Choroid plexus epithelial cell (primary cell): ENCODE data around the gene NRXN2.

Experiments
- DNase-seq: peaks from one replicate; pipeline ENCODE4 v3.0.0-alpha.2; 2010; ENCODE audit warnings: low read depth
- H3K4me3 ChIP-seq: 2 replicates; pipeline ENCODE4 v1.5.1; 2011; ENCODE audit warnings: low read depth, mild to moderate bottlenecking, control low read depth, low read length, moderate library complexity
- TF ChIP-seq, protein P1 (sequence below): conservative IDR thresholded peaks from 2 replicates; pipeline ENCODE4 v1.5.1; 2011; ENCODE audit warnings: low read depth, mild to moderate bottlenecking, control low read depth, inconsistent platforms, low read length, moderate library complexity

NRXN2 gene

GRCh38 chr11:64586366-64586765, 136.6 kb downstream of the NRXN2 start:
- no peak overlapping the region for H3K4me3 ChIP-seq
- TF ChIP-seq, protein P1, sequence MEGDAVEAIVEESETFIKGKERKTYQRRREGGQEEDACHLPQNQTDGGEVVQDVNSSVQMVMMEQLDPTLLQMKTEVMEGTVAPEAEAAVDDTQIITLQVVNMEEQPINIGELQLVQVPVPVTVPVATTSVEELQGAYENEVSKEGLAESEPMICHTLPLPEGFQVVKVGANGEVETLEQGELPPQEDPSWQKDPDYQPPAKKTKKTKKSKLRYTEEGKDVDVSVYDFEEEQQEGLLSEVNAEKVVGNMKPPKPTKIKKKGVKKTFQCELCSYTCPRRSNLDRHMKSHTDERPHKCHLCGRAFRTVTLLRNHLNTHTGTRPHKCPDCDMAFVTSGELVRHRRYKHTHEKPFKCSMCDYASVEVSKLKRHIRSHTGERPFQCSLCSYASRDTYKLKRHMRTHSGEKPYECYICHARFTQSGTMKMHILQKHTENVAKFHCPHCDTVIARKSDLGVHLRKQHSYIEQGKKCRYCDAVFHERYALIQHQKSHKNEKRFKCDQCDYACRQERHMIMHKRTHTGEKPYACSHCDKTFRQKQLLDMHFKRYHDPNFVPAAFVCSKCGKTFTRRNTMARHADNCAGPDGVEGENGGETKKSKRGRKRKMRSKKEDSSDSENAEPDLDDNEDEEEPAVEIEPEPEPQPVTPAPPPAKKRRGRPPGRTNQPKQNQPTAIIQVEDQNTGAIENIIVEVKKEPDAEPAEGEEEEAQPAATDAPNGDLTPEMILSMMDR: no peak
- DNase-seq: no peak

GRCh38 chr11:64585150-64585549, 137.8 kb downstream of the NRXN2 start:
- H3K4me3 ChIP-seq: no peak overlapping the region
- TF ChIP-seq, protein P1: no peak
- DNase-seq: no peak

GRCh38 chr11:64583296-64584262, 139.4 kb downstream of the NRXN2 start:
- DNase-seq: no peak
- TF ChIP-seq, protein P1: no peak
- no peak overlapping the region for H3K4me3 ChIP-seq

GRCh38 chr11:64582885-64583284, 140.1 kb downstream of the NRXN2 start:
- no peak for DNase-seq
- TF ChIP-seq, protein P1: no peak
- no peak overlapping the region for H3K4me3 ChIP-seq

DNA sequence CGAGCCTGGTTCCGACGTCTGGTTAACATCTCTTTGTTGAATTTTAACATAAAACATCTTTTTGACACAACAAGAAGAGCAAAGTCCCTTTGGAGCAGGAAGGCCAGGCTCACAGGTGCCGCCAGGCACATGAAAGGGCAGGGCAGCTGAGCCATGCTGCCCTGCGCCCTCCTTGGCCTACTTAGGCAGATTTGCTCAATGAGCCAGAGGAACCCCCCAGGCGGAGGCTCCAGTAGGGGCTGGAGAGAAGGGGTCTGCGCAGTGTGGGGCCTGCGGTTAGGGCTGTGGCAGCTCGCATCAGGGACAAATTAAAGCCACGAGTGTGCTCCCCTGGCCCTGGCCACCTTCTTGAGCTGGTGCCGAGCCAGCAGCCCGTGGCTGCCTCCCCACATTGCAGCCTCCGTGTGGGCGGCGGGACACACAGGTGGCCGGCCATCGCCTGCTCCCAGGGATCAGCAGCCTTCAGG, 141.9 kb downstream of the NRXN2 start:
- DNase-seq: no peak
- TF ChIP-seq, protein P1: no peak
- no peak overlapping the region for H3K4me3 ChIP-seq

- no peak overlapping the region for H3K4me3 ChIP-seq
- TF ChIP-seq, protein P1: no peak
- DNase-seq: no peak
Observed at GRCh38 chr11:64580412-64580811, 142.6 kb downstream of the NRXN2 start.

GRCh38 chr11:64577202-64577601, 145.8 kb downstream of the NRXN2 start:
- TF ChIP-seq, protein P1: no peak
- no peak for DNase-seq
- no peak overlapping the region for H3K4me3 ChIP-seq
